Epithelial cell of prostate (primary cell): ENCODE measurements around the gene EXOC2.
A peak's percentile ranks its signal among the peaks of the same experiment; 100 is the strongest.
"Not testable (repeated sequence)": the region's sequence is repeated elsewhere in the genome, so short reads cannot be mapped to it uniquely, and the experiment has no call there.

ENCODE experiments used
- DNase-seq: peaks from one replicate; pipeline ENCODE4 v3.0.0-alpha.2; 2011; ENCODE audit warnings: low read depth, low spot score
- H3K27ac ChIP-seq: fragments of 450-650 bp; 2 replicates; pipeline ENCODE4 v1.5.1; 2017; ENCODE audit warnings: mild to moderate bottlenecking

Gene EXOC2

GRCh38 chr6:684831-685636 is 7.9 kb downstream of the EXOC2 start:
- peak overlapping the region; percentile 14 for H3K27ac ChIP-seq
- no peak for DNase-seq

DNA sequence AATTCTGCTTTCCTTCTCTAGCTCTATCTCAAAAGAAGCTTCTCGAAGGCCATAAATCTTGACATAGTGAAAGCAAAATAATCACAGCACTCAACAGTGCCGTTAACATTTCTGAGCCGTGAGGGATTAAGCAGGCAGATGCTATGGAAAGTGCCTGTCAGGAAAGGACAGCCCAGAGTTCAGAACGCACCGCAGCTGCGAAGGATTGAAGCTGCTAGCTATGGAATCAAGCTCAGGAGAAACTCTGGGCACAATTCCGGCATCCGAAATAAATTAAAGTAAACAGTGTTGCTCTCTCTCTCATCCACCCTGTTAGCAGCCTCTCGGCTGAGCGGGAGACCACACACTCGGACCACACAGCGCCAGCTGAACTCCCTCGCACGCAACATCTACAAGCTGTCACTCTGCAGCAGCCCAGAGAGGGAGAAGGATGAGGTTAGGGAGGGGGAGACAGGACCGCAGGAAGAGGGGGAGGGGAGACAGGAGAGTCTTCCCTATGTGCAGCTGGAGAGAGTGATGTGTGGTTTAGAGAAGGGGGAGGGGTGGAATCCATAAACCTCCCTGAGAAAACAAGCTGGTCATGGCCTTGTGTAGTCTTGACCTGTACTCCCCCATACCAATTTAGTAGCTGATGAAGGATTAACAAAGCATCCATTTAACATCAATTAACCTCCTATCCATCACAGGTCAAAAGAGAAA is 9.0 kb downstream of the EXOC2 start:
- no peak for DNase-seq
- peak overlapping the region; percentile 14 for H3K27ac ChIP-seq

DNA sequence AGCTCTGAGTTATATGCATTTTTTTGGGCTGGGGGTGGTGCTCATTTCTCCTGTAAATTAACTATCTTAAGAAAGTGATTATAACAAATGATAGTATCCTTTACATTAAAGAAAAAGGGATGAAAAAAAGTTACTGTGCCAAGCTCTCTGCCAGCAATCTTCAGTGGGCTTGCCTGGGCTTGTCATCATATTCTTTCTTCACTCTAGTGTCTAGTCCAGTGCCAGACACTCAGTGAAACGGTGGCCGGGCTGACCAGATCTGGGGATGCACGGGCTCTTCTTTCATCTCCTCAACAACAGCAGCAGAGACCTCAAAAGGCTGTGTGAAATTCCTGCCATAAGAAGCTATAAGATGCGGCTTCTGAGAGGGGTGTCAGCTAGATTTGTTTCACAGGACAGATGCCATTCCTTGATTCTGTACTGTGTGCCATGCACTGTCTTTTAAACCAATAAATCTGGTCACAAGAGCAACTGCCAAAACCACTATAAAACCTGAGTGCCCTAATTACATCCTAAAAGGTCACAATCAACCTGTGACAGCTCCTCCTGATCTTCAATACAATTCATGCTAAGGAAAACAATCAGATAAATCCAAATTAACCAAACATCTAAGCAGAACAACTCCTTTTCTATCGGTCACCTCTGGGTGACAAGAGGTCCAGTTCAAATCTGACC is 12.1 kb downstream of the EXOC2 start:
- peak overlapping the region; percentile 70 for H3K27ac ChIP-seq
- DNase-seq: no peak

GRCh38 chr6:680251-680650 is 12.7 kb downstream of the EXOC2 start:
- DNase-seq: no peak
- peak overlapping the region; percentile 70 for H3K27ac ChIP-seq

DNA sequence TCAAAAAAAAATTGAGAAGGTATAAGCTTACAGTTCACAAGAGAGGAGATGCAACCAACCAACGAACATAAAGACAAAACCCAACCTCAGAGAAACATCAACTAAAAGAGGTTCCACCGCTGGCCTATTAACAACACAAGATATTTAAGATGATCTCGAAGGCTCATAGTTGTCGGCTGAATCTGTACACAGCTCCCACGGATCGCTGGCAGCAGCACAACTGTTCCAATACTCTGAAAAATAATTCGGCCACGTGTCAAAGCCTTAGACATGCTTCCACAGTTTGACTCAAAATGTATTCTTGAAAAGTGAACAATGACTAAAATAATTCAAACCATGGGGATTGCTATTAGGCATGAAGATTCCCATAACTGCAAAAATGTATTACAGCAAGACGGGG is 13.7 kb downstream of the EXOC2 start:
- DNase-seq: no peak
- no peak overlapping the region for H3K27ac ChIP-seq

DNA sequence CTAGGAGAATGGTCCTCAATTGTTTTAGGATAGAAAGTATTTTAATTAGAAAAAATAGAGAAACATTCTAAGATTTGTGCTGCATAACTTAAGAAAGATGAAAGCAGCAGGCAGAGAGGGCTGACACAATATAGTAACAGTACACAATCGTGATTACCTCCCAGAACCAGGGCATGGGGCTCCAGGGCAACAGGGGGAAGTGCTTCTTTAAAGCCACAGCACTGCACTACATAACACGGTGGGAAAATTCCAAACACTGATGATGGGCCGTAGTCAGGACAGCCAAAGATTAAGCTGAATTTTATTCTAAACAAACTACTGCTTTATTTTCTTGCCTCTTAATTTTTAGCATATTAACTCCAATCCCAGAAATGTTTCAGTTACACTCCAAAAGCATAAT is 14.4 kb downstream of the EXOC2 start:
- H3K27ac ChIP-seq: no peak overlapping the region
- no peak for DNase-seq

DNA sequence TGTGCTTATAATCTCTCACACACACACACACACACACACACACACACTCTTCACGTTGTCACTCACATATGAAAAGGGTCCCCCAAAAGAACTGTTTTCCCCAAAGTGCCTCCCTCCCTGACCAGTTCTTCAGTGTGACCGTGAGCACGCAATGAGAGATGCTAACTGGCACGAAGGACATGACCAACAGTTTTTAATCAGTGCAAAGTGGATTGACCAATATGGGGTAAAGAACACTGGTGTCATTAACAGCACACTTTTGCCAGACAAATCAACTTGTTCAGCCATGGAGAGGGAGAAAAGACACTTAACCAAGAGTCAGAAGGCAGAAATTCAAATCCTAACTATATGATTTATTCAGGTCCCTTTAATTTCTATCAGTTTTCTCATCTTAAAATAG is 15.0 kb downstream of the EXOC2 start:
- no peak overlapping the region for H3K27ac ChIP-seq
- no peak for DNase-seq

DNA sequence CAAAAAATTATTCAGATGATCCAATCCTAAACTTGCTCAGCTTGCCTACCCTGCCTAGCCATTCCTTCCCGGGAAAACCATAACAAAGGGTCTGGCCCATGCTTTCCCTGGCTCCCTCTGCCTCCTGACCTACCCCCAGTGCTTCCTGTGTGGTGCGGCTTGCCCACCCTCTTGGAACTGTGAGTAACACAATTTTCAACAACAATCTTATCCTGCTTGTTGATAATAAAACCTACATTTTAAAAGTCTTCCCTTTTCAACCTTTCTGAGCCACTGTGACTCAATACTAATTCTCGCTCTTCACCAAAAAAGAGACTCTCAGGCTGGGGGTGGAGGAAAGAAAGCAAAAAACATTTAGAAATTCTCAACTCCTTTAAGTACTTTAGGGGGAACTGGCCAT is 18.0 kb downstream of the EXOC2 start:
- no peak overlapping the region for H3K27ac ChIP-seq
- no peak for DNase-seq

DNA sequence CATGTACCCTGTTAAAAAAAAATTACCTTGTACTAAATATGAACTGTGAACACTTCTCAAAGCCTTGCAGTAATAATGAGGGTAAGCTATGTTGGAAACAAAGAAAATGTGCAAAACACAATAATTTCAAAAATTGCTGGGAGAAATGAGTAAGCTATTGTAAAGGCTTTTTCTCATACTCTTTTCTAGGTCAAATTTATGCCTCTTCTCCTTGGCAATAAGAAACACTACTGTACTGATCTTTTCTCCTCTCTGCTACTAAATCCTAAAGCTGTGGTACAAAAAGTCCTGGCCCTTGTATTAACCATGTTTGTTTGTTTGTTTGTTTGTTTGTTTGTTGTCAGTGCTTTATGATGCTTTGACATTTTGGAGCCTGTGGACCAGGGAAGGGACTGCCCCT is 18.5 kb downstream of the EXOC2 start:
- DNase-seq: no peak
- H3K27ac ChIP-seq: no peak overlapping the region

DNA sequence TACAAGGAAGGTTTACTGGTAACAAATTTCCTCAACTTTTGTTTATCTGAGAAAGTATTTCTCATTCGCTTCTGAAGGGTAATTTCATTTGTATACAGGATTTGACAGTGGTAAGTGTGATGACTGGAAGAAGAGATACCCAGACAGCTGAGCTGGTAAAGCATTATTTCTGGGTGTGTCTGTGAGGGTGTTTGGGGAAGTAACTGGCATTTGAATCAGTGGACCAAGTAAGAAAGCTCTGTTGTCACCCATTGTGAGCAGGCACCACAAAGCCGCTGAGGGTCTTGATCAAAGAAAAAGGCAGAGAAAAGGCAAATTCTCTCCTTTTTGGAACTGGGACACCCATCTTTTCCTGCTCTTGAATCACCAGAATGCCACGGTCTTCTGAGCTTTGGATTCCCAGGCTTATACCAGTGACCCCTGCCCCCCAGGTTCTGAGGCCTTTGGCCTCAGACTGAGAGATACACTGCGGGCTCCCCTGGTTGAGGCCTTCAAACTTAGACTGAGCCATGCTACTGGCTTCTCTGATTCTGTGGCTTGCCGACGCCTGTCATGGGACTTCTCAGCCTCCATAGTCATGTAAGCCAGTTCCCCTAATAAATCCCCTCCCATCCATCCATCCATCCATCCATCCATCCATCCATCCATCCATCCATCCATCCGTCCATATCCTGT is 25.5 kb downstream of the EXOC2 start:
- DNase-seq: no peak
- no peak overlapping the region for H3K27ac ChIP-seq

DNA sequence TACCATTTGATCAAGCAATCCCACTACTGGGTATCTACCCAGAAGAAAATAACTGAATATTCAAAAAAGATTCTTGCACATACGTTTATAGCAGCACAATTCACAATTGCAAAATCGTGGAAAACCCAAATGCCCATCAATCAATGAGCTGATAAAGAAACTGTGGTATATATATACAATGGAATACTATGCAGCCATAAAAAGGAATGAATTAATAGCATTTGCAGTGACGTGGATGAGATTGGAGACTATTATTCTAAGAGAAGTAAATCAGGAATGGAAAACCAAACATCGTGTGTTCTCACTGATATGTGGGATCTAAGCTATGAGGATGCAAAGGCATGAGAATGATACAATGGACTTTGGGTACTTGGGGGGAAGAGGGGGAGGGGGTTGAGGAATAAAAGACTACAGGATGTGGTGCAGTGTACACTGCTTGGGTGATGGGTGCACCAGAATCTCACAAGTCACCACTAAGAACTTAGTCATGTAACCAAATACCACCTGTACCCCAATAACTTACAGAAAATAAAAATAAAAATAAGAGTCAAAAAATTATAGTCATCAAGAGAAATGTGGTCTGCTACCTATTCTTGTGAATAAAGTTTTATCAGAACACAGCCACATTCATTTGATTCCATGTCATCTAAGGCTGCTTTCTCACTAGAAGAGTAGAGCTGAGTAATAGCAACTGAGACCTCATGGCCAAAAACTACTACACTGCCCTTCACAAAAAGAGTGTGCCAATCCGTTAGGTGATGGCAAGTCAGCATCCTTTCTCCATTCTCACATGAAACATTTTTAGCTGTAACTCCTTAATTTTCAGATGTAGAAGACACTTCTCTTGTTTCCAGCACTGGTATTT is 27.3 kb downstream of the EXOC2 start:
- no peak overlapping the region for H3K27ac ChIP-seq
- DNase-seq: no peak

DNA sequence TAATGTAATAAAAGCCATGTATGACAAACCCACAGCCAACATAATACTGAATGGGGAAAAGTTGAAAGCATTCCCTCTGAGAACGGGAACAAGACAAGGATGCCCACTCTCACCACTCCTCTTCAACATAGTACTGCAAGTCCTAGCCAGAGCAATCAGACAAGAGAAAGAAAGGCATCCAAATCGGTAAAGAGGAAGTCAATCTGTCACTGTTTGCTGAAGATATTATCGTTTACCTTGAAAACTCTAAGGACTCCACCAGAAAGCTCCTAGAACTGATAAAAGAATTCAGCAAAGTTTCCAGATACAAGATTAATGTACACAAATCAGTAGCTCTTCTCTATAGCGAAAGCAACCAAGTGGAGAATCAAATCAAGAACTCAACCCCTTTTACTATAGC is 29.2 kb downstream of the EXOC2 start:
- DNase-seq, H3K27ac ChIP-seq: not testable (repeated sequence)

- no peak for DNase-seq
- no peak overlapping the region for H3K27ac ChIP-seq
These were observed 33.0 kb downstream of the EXOC2 start for GRCh38 chr6:659716-660581.

DNA sequence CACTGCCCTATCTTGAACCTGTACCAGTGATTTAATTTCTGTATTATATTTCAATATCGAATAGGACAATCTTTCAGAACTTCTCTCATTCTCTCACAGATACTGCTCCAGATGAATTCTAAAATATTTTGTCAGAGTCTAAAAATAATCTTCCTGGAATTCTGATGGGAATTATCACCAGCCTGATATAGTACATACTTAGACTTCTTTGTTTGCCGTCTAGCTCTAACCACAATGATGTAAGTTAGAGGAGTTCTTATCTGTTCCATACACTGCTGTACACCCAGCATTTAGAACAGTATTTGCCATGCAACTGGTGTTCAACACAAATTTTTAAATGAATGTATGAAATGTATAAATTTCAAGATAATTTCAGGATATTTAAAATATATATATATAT is 34.7 kb downstream of the EXOC2 start:
- no peak for DNase-seq
- no peak overlapping the region for H3K27ac ChIP-seq

DNA sequence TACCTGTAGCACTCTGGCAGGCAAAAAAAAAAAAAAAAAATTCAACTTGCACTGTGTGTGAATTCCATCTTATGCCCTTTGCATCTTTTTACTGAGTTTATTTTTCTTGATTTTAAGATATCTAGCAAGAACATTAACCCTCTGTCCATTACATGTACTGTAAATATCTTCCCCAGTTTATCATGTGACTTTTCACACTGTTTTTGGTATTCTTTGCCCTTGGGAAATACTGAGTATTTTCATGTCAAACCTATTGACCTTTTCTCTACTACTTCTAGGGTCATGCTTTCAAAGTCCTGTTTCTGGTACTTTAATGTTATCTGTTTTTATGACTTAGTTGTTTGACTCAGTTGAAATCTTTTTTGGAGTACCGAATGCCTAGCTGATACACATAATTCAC is 35.2 kb downstream of the EXOC2 start:
- no peak overlapping the region for H3K27ac ChIP-seq
- no peak for DNase-seq

DNA sequence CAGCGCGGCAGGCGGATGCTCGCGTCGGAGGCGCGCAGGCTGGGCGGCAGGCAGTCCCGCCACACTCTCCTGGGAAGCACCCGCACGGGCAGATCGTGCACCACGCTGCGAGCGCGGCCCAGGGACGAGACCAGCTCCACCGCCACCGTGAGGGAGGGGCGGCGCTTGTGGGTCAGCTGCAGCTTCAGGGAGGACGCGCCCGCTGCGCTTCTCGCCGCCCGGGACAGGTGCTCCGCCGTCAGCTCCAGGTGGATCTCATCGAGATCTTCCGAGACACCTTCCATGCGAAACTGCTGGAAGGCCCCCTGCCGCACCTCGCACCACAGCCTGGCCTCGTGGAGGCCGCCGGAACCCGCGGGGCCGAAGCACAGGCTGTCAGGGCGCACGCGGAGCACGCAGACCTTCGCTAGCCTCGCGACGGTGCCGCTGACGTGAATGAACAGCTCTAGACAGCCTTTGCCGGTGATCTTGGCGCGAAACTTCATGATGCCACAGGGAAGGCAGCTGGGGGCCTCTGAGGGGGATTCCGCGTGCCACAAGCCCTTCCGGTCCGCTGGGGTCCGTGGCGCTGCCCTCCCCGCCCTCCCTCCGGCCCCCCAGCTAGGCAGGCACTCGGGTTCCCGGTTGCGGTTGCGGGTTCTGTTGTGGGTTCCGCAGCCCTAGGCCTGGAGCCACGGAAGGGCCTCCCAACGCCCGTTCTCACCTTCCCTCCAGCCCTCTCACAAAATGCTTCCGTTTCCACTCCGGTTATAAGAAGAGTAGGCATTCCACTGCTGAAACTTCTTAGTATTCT is 36.3 kb downstream of the EXOC2 start, which contains the start of gene HUS1B:
HUS1B (minus strand) TSS at position 641 of the 793 bp plus-strand sequence; CDS start at position 485, 156 bp downstream.
- DNase-seq: no peak
- no peak within 1 kb of the TSS for H3K27ac ChIP-seq

GRCh38 chr6:654136-654535 is 38.8 kb downstream of the EXOC2 start:
- no peak overlapping the region for H3K27ac ChIP-seq
- DNase-seq: no peak

DNA sequence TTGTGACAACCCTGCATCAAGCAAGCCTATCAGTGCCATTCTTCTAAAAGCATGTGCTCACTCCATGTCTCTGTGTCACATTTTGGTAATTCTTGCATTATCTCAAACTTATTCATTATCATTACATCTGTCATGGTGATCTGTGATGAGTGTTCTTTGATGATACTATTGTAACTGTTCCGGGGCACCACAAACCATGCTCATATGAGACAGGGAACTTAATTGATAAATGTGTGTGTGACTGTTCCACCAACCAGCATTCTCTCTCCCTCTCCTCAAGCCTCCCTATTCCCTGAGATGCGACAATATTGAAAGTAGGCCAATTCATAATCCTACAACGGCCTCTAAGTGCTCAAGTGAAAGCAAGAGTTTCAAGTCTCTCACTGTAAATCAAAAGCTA is 40.1 kb downstream of the EXOC2 start:
- no peak for DNase-seq
- H3K27ac ChIP-seq: no peak overlapping the region
